ENCODE measurements around the gene PSMB5. TPM values are rescaled to one million over a fixed set of nuclear protein-coding genes. Genes with fewer than 3 reads are reported as not detected.

Gene PSMB5
- polyA plus RNA-seq = 28.0 TPM

DNA sequence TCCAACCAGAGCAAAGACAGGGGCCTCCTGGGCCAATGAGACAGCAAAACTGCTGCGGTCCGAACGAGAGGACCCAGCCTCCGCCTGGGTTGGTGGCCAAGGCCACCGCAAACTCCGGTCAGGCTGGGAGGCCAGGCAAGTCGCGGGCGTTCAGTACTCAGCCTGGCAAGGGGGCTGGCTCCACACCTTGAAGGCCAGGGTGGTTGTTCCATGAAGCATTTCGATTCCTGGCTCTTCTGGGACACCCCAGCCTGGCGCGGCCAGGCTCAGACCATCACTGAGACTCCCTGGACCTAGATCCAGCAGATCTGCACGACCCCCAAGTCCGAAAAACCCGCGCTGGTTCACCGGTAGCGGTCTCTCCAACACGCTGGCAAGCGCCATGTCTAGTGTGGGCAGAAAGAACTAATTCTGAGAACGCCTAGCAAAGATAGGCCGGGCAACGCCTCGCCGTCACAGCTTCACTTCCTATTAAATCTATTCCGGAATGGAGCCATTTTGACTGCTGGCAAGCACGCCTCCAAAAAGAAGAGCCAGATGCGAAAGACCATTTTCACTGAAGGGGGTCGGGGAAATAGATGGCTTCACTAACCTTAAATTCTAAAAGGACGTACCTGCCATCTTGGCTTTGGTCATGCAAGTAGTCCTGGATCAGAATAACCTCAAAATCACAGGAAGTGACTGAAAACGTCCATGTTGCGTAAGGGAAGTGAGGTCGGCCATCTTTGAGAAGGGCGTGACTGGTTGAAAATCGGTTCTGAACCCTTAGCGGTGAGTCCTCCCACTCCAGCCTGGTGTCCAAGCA is at the start of gene PSMB5:
Gene PSMB5 (minus strand): TSS at position 403 of the 805 bp plus-strand sequence. CDS start 19 bp downstream, at position 384.
- peak within 1 kb of the TSS; percentile 75 to 99 (median 98) for H3K27ac Mint-ChIP-seq

GRCh38 chr14:23080474-23080873 is 45.8 kb upstream of the PSMB5 start:
- no peaks in the 10 kb centered on the region for H3K9me3 Mint-ChIP-seq
- H3K27ac Mint-ChIP-seq = no peak overlapping the region
- H3K4me3 Mint-ChIP-seq = no peak overlapping the region
- no peaks in the 10 kb centered on the region for H3K36me3 Mint-ChIP-seq
- H3K4me1 Mint-ChIP-seq = no peaks in the 10 kb centered on the region
- no peaks in the 10 kb centered on the region for H3K27me3 Mint-ChIP-seq

More for the DNA sequence above, at the start of gene PSMB5:
- Mint-ChIP-seq H3K9me3 (no peaks in the 10 kb centered on the region), H3K4me3 (peak within 1 kb of the TSS; percentile 84 to 97 (median 92)), H3K36me3 (peaks cover 11% of the 10 kb centered on the region), H3K27me3 (no peaks in the 10 kb centered on the region), H3K4me1 (peaks cover 14 to 20% (median 20%) of the 10 kb centered on the region in 3 donors)

- no peak overlapping the region for H3K4me3 Mint-ChIP-seq
- peak overlapping the region in 1 of 3 donors; percentile 46 for H3K27ac Mint-ChIP-seq
- H3K4me1 Mint-ChIP-seq = no peaks in the 10 kb centered on the region
- H3K9me3 Mint-ChIP-seq = no peaks in the 10 kb centered on the region
- H3K36me3 Mint-ChIP-seq = no peaks in the 10 kb centered on the region
- no peaks in the 10 kb centered on the region for H3K27me3 Mint-ChIP-seq
These were observed 45.0 kb upstream of the PSMB5 start for GRCh38 chr14:23079716-23080115.

GRCh38 chr14:23078692-23079116 is 44.0 kb upstream of the PSMB5 start:
- Mint-ChIP-seq H3K27me3 (no peaks in the 10 kb centered on the region), H3K27ac (peak overlapping the region in 1 of 3 donors; percentile 32), H3K4me1 (no peaks in the 10 kb centered on the region), H3K9me3 (no peaks in the 10 kb centered on the region), H3K36me3 (no peaks in the 10 kb centered on the region), H3K4me3 (no peak overlapping the region)

DNA sequence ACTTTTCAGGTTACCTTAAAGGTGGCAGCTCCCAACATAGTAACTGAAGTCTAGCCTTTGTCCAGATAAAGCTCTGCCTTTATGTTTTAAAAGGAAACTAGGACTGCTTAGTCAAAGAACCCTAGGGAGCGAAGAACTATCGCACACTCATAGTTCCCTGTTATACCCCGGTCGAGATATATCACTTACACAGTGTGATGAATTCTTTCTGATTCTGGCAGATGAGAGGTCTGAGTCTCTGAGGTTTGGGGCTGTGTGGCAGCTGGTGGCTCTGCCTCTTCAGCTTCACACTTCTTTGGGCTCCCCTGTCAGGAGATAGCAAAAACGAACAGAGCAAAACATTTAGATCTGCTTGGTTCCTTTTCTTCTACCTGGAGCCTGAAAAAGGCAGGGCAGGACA is 43.3 kb upstream of the PSMB5 start:
- H3K4me1 Mint-ChIP-seq = no peaks in the 10 kb centered on the region
- H3K9me3 Mint-ChIP-seq = no peaks in the 10 kb centered on the region
- H3K27ac Mint-ChIP-seq = peak overlapping the region in 2 of 3 donors; percentile 32 to 57
- H3K4me3 Mint-ChIP-seq = no peak overlapping the region
- no peaks in the 10 kb centered on the region for H3K36me3 Mint-ChIP-seq
- no peaks in the 10 kb centered on the region for H3K27me3 Mint-ChIP-seq

DNA sequence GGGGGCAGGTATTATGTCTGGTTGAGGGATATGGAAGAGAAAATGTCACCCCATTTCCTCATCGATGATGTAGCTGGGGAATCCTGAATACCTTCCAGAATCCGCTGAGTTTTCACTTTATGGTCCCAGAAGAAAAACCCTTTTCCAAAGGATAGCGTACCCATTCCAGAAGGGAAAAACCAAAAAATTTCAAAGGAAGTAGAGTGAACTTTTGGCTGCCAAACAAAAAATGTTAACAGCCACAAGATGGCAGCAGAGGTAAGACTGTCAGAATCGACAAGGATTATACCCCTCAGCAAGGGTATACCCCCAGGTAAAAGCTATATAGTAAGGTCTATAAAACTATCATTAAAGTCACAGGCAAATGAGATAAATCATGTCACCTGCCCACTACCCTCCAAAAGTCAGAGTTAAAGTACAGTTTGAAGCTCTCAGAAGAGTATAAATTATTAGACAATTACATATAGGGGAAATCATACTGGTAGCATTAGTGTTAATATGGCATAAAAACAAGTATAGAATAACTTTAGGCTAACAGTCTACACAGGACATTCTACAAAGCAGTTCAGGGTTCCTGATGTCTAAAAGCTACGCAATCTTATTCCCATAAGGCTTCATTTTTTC is 42.2 kb upstream of the PSMB5 start:
- Mint-ChIP-seq H3K27ac (peak overlapping the region in 2 of 3 donors; percentile 35 to 39), H3K4me1 (peaks cover 1 to 8% (median 4%) of the 10 kb centered on the region in 3 donors), H3K36me3 (no peaks in the 10 kb centered on the region)

DNA sequence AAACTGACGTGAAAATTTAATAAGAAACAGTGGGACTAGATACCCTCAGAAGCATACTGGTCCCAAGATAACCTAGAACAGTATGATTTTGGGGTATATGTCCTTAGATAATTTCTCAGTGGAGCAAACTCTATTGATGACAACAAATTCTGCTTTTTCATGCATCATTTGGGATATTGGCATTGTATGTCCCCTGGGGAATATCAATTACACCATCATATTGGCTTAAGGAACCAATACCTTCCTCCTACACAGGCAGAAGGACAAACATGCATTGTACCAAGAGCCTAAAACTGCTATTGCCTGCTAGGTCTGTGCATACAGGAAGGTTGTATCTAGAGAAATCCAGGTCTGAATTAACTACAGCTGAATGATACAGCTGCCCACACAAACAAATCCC is 40.2 kb upstream of the PSMB5 start:
- no peaks in the 10 kb centered on the region for H3K36me3 Mint-ChIP-seq
- H3K27ac Mint-ChIP-seq = no peak overlapping the region
- H3K4me3 Mint-ChIP-seq = no peak overlapping the region
- peaks cover 14 to 23% (median 18%) of the 10 kb centered on the region in 3 donors for H3K4me1 Mint-ChIP-seq
- no peaks in the 10 kb centered on the region for H3K9me3 Mint-ChIP-seq
- no peaks in the 10 kb centered on the region for H3K27me3 Mint-ChIP-seq

More for the DNA sequence above, 42.2 kb upstream of the PSMB5 start:
- H3K9me3 Mint-ChIP-seq = no peaks in the 10 kb centered on the region
- no peaks in the 10 kb centered on the region for H3K27me3 Mint-ChIP-seq
- H3K4me3 Mint-ChIP-seq = no peak overlapping the region

- H3K27ac Mint-ChIP-seq = peak overlapping the region in 2 of 3 donors; percentile 88 to 93
- no peaks in the 10 kb centered on the region for H3K27me3 Mint-ChIP-seq
- H3K4me1 Mint-ChIP-seq = peaks cover 20 to 30% (median 25%) of the 10 kb centered on the region in 3 donors
- peak overlapping the region; percentile 88 to 98 (median 95) for H3K4me3 Mint-ChIP-seq
- no peaks in the 10 kb centered on the region for H3K9me3 Mint-ChIP-seq
- no peaks in the 10 kb centered on the region for H3K36me3 Mint-ChIP-seq
These were observed 37.3 kb upstream of the PSMB5 start for GRCh38 chr14:23071921-23072539.

- H3K9me3 Mint-ChIP-seq = no peaks in the 10 kb centered on the region
- H3K4me3 Mint-ChIP-seq = peak overlapping the region; percentile 88 to 98 (median 95)
- H3K27me3 Mint-ChIP-seq = no peaks in the 10 kb centered on the region
- H3K27ac Mint-ChIP-seq = peak overlapping the region; percentile 88 to 94 (median 93)
- H3K4me1 Mint-ChIP-seq = peaks cover 20 to 30% (median 25%) of the 10 kb centered on the region in 3 donors
- H3K36me3 Mint-ChIP-seq = no peaks in the 10 kb centered on the region
These were observed 36.7 kb upstream of the PSMB5 start for GRCh38 chr14:23071244-23071920.

DNA sequence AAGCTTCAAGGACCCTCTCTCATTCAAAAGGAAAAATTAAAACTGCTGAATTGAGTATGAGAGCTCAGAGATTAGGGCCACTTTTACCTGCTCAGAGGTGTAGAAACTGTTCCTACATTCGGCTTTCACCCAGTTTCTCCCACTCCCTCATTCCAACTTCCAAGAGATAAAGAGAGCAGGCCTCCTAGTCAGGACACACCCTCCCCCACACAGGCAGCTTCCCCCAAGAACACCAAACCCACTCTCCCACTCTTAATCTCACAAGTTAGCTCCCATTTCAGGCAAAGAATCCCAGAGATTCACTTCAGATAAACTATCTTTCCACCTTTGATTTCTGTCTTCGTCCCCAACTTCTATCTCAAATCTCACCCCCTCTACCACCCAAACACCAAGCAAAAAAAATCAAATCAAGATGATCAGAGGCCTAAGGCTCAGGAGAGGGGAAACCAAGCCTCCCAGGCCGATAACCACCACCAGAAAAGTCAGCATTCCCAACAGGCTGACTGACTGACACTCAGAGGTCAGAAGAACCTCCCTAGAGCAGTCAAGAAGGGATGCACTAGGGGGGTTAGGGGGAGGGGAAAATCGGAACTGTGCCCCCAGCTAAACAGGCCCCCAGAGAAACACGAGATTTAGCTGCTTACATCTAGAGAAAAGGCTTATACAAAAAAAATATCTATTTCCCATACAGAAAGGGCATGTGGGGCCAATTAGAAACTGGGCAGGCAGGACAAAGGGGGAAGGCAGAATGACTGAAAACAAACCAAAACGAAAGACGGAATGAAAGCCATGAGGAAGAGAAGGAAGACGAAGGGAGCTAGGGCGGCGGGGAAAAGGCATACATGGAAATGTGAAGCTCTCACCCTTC is 35.8 kb upstream of the PSMB5 start:
- Mint-ChIP-seq H3K27ac (peak overlapping the region; percentile 88 to 94 (median 93)), H3K36me3 (peaks cover 3% of the 10 kb centered on the region), H3K4me3 (peak overlapping the region; percentile 88 to 98 (median 95)), H3K9me3 (no peaks in the 10 kb centered on the region), H3K4me1 (peaks cover 20 to 30% (median 25%) of the 10 kb centered on the region in 3 donors), H3K27me3 (no peaks in the 10 kb centered on the region)

- peak overlapping the region; percentile 39 to 89 (median 53) for H3K27ac Mint-ChIP-seq
- no peaks in the 10 kb centered on the region for H3K27me3 Mint-ChIP-seq
- peaks cover 3% of the 10 kb centered on the region for H3K36me3 Mint-ChIP-seq
- H3K4me1 Mint-ChIP-seq = peaks cover 20 to 30% (median 25%) of the 10 kb centered on the region in 3 donors
- H3K4me3 Mint-ChIP-seq = peak overlapping the region in 3 of 4 donors; percentile 32 to 88 (median 49)
- no peaks in the 10 kb centered on the region for H3K9me3 Mint-ChIP-seq
These were observed 34.7 kb upstream of the PSMB5 start for GRCh38 chr14:23069413-23069806.

DNA sequence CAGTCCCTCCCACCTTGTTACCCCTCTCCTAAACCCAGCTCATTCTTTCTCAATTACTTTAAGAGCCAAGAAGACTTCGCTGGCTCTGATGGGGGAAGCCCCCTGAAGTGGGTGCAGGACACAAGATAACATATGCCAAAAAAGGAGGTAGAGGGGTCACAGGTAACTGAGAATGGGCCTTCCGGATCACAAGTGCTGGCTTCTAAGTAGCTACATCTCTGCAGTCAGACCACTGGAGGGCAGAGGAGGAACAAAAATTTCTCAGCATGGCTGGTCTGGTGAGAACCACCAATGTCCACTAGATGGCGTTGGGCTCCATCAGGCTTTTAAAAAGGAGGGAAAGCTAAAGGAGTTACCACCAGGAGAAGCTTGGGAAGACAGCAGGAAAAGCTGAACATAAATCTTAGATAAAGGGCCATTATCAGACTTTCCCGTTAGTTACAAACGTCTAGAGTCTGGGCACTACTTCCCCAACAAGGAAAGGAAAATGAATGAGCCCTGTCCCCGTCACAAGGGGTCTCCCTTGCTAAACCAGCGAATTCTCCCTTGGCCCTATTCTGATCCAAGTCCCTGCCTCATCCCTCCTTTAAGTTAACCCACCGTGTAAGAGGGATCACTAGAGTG is 34.2 kb upstream of the PSMB5 start:
- H3K4me1 Mint-ChIP-seq = peaks cover 20 to 30% (median 25%) of the 10 kb centered on the region in 3 donors
- peak overlapping the region in 3 of 4 donors; percentile 32 to 88 (median 49) for H3K4me3 Mint-ChIP-seq
- no peaks in the 10 kb centered on the region for H3K9me3 Mint-ChIP-seq
- peaks cover 3% of the 10 kb centered on the region for H3K36me3 Mint-ChIP-seq
- peak overlapping the region; percentile 88 to 92 (median 89) for H3K27ac Mint-ChIP-seq
- no peaks in the 10 kb centered on the region for H3K27me3 Mint-ChIP-seq

Measured in IgD-negative memory B cell (primary cell).